Measurements from ENCODE around the gene ZBTB2.

DNA sequence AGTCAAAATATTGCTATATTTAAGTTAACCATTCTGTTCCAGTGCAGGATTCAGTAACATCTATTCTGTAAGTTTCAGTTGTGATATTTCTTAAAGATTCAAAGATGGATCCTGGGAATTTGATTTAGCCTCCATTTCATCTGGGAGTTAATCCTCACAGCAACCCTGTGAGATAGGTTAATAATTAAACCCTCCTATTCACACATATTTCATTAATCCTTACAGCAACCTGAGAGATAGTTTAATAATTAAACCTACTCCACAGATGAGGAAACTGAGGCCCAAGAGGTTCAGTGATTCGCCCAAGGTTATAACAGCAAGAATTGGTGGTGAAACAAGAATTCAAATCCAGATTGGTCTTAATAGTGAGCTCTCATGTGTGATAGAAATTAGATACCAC is 10.9 kb upstream of the ZBTB2 start:
- TF ChIP-seq ELF4 (CRISPR knock-in tag; IDR thresholded peaks at IDR 0.05; ENCODE audit: low read depth) = no peak
- TF ChIP-seq, protein P1, sequence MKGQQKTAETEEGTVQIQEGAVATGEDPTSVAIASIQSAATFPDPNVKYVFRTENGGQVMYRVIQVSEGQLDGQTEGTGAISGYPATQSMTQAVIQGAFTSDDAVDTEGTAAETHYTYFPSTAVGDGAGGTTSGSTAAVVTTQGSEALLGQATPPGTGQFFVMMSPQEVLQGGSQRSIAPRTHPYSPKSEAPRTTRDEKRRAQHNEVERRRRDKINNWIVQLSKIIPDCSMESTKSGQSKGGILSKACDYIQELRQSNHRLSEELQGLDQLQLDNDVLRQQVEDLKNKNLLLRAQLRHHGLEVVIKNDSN (CRISPR knock-in tag; IDR thresholded peaks at IDR 0.05) = no peak
- TF ChIP-seq, protein P2, sequence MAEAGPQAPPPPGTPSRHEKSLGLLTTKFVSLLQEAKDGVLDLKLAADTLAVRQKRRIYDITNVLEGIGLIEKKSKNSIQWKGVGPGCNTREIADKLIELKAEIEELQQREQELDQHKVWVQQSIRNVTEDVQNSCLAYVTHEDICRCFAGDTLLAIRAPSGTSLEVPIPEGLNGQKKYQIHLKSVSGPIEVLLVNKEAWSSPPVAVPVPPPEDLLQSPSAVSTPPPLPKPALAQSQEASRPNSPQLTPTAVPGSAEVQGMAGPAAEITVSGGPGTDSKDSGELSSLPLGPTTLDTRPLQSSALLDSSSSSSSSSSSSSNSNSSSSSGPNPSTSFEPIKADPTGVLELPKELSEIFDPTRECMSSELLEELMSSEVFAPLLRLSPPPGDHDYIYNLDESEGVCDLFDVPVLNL (CRISPR knock-in tag; IDR thresholded peaks at IDR 0.05; ENCODE audit: borderline replicate concordance, low read depth) = no peak
- TF ChIP-seq, protein P3, sequence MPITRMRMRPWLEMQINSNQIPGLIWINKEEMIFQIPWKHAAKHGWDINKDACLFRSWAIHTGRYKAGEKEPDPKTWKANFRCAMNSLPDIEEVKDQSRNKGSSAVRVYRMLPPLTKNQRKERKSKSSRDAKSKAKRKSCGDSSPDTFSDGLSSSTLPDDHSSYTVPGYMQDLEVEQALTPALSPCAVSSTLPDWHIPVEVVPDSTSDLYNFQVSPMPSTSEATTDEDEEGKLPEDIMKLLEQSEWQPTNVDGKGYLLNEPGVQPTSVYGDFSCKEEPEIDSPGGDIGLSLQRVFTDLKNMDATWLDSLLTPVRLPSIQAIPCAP (CRISPR knock-in tag; IDR thresholded peaks at IDR 0.05) = no peak
- TF ChIP-seq, protein P4, sequence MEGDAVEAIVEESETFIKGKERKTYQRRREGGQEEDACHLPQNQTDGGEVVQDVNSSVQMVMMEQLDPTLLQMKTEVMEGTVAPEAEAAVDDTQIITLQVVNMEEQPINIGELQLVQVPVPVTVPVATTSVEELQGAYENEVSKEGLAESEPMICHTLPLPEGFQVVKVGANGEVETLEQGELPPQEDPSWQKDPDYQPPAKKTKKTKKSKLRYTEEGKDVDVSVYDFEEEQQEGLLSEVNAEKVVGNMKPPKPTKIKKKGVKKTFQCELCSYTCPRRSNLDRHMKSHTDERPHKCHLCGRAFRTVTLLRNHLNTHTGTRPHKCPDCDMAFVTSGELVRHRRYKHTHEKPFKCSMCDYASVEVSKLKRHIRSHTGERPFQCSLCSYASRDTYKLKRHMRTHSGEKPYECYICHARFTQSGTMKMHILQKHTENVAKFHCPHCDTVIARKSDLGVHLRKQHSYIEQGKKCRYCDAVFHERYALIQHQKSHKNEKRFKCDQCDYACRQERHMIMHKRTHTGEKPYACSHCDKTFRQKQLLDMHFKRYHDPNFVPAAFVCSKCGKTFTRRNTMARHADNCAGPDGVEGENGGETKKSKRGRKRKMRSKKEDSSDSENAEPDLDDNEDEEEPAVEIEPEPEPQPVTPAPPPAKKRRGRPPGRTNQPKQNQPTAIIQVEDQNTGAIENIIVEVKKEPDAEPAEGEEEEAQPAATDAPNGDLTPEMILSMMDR (IDR thresholded peaks at IDR 0.05) = no peak
